ENCODE measurements around the gene FXYD7. TPM values are rescaled to one million over a fixed set of nuclear protein-coding genes. Genes with fewer than 3 reads are reported as not detected.

FXYD7 gene, protein sequence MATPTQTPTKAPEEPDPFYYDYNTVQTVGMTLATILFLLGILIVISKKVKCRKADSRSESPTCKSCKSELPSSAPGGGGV
- total RNA-seq = 0.50 TPM in 1 of 2 replicates, not detected in the other
- long read RNA-seq = 0 reads

DNA sequence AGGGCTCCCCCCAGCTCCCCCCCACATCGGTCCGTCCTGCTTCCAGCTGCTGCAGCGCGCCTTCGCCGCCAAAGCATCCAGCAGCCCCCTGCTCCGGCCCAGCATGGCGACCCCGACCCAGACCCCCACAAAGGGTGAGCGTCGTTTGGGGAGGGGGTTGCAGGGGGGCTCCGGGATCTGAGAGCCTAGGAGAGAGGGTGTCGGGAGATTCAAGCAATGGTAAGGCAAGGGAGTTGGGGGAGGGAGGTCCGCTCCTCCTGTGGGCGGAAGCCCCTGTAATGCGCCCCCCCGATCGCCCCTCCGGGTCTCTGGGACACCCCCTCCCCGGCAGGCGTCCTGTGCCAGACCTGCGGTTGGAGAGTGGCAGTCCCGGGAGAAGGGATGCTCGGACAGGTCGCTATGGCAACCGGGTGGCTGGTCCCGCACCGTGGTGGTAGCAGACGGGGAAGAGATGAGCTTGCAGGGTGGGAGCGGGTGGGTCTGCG is at the start of gene FXYD7:
FXYD7 (plus strand) TSS at position 25 of the 485 bp plus-strand sequence; CDS start at position 104, 79 bp downstream.
- TF ChIP-seq, protein P1, sequence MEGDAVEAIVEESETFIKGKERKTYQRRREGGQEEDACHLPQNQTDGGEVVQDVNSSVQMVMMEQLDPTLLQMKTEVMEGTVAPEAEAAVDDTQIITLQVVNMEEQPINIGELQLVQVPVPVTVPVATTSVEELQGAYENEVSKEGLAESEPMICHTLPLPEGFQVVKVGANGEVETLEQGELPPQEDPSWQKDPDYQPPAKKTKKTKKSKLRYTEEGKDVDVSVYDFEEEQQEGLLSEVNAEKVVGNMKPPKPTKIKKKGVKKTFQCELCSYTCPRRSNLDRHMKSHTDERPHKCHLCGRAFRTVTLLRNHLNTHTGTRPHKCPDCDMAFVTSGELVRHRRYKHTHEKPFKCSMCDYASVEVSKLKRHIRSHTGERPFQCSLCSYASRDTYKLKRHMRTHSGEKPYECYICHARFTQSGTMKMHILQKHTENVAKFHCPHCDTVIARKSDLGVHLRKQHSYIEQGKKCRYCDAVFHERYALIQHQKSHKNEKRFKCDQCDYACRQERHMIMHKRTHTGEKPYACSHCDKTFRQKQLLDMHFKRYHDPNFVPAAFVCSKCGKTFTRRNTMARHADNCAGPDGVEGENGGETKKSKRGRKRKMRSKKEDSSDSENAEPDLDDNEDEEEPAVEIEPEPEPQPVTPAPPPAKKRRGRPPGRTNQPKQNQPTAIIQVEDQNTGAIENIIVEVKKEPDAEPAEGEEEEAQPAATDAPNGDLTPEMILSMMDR (IDR thresholded peaks at IDR 0.05) = peak; percentile 38
- H3K9me3 Mint-ChIP-seq (ENCODE audit: unreplicated experiment) = no peaks in the 10 kb centered on the region
- DNase-seq (ENCODE audit: extremely low spot score, unreplicated experiment) = no peak
- H3K27me3 Mint-ChIP-seq (ENCODE audit: unreplicated experiment) = peaks cover 21% of the 10 kb centered on the region
- peaks cover 41% of the 10 kb centered on the region for H3K4me1 Mint-ChIP-seq (ENCODE audit: unreplicated experiment)
- H3K27ac Mint-ChIP-seq (ENCODE audit: unreplicated experiment) = no peak within 1 kb of the TSS
- H3K36me3 Mint-ChIP-seq (ENCODE audit: unreplicated experiment) = no peaks in the 10 kb centered on the region
- no peak within 1 kb of the TSS for H3K4me3 Mint-ChIP-seq (ENCODE audit: unreplicated experiment)

DNA sequence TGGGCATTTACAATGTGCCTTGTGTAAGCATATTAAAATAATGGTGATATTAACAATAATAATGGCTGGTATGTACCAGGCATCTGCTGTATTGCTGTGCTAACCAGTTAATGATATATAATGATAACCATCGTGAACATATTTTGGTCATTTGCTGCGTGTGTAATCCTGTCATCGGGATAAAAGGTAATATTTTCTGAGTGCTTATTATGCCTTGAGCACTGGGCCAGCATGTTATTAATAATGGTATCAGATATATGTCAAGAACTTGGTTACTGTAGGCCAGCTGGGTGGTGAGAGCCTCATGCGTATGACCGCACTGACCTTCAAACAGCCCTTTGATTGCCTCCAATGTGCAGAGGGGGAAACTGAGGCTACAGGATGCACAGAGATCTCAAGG is 49.6 kb upstream of the FXYD7 start:
- peaks cover 3% of the 10 kb centered on the region for H3K4me1 Mint-ChIP-seq (ENCODE audit: unreplicated experiment)
- TF ChIP-seq, protein P1 (IDR thresholded peaks at IDR 0.05) = no peak
- DNase-seq (ENCODE audit: extremely low spot score, unreplicated experiment) = no peak
- H3K27me3 Mint-ChIP-seq (ENCODE audit: unreplicated experiment) = peaks cover 6% of the 10 kb centered on the region
- H3K27ac Mint-ChIP-seq (ENCODE audit: unreplicated experiment) = no peak overlapping the region
- H3K9me3 Mint-ChIP-seq (ENCODE audit: unreplicated experiment) = no peaks in the 10 kb centered on the region
- no peak overlapping the region for H3K4me3 Mint-ChIP-seq (ENCODE audit: unreplicated experiment)
- no peaks in the 10 kb centered on the region for H3K36me3 Mint-ChIP-seq (ENCODE audit: unreplicated experiment)

DNA sequence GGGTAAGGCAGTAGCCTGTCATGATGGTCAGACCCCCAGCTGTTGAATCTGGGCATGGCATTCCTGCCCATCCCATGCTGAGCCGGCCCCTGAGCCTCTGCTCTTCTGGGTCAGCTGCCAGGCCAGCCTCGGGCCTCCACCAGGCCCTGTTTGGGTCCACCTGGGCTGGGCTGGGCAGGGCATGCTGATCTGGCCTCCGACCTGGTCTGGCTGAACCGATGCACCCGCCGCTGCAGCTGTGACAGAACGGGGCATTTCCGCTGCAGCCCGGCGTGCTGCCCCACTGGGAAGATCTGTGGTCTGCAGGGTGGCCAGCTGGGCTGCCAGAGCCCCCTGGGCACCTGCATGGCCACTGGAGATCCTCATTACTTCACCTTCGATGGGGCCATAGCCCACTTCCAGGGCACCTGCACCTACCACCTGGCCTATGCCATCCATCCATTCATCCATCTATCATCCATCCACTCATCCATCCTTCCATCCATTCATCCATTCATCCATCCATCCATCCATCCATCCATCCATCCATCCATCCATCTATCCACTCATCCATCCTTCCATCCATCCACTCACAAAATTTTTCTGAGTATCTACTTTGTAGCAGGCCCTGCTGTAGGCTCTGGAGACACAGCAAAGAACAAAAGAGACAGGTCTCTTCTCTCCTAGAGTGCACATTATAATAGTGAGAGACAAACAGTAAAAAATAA is 49.0 kb upstream of the FXYD7 start:
- no peaks in the 10 kb centered on the region for H3K36me3 Mint-ChIP-seq (ENCODE audit: unreplicated experiment)
- no peak overlapping the region for H3K4me3 Mint-ChIP-seq (ENCODE audit: unreplicated experiment)
- no peak for DNase-seq (ENCODE audit: extremely low spot score, unreplicated experiment)
- peaks cover 6% of the 10 kb centered on the region for H3K27me3 Mint-ChIP-seq (ENCODE audit: unreplicated experiment)
- H3K4me1 Mint-ChIP-seq (ENCODE audit: unreplicated experiment) = peaks cover 2% of the 10 kb centered on the region
- TF ChIP-seq, protein P1 (IDR thresholded peaks at IDR 0.05) = no peak
- H3K9me3 Mint-ChIP-seq (ENCODE audit: unreplicated experiment) = no peaks in the 10 kb centered on the region
- no peak overlapping the region for H3K27ac Mint-ChIP-seq (ENCODE audit: unreplicated experiment)

DNA sequence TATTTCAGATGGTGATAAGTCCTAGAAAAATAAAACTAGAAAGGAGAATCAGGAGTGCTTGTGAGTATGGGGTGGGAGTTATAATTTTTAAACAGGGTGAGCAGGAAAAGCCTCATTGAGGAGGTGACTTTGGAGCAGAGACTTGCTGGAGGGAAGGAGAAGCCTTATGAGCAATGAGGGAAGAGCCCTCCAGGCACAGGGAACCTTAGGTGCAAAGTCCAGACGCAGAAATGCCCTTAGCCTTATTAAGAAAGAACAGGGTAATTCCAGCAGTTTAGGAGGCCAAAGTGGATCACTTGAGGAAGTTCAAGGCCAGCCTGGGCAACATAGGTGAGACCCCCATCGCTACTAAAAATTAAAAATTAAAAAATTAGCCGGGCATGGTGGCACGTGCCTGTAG is 48.4 kb upstream of the FXYD7 start:
- Mint-ChIP-seq H3K4me1 (ENCODE audit: unreplicated experiment) (peaks cover 2% of the 10 kb centered on the region), H3K27me3 (ENCODE audit: unreplicated experiment) (peaks cover 6% of the 10 kb centered on the region), H3K36me3 (ENCODE audit: unreplicated experiment) (no peaks in the 10 kb centered on the region)

More for the DNA sequence above, 48.4 kb upstream of the FXYD7 start:
- Mint-ChIP-seq H3K4me3 (ENCODE audit: unreplicated experiment) (no peak overlapping the region), H3K9me3 (ENCODE audit: unreplicated experiment) (no peaks in the 10 kb centered on the region), H3K27ac (ENCODE audit: unreplicated experiment) (no peak overlapping the region)
- TF ChIP-seq, protein P1 (IDR thresholded peaks at IDR 0.05) = no peak
- no peak for DNase-seq (ENCODE audit: extremely low spot score, unreplicated experiment)

Data from osteocyte (in vitro differentiated cells).